ENCODE data around the gene IMMP2L.

DNA sequence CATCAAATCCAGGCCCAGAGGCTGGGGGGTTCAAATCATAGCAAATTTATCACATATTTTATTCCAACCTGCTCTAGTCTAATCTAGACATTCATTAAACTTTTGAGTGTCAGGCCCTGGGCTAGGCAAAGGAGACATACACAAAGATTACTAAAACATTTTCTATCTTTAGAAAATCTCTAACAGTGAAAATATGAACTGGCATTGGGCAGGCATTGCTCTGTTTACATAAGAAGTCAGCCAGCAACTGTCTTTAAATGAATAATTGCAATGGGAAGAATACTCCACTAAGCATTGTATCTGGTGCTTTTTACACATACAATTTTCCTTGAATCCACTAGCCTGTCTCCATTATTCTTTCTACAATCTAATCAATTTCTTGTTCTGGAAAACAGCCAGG is 693.8 kb downstream of the IMMP2L start:
- TF ChIP-seq, protein P1, sequence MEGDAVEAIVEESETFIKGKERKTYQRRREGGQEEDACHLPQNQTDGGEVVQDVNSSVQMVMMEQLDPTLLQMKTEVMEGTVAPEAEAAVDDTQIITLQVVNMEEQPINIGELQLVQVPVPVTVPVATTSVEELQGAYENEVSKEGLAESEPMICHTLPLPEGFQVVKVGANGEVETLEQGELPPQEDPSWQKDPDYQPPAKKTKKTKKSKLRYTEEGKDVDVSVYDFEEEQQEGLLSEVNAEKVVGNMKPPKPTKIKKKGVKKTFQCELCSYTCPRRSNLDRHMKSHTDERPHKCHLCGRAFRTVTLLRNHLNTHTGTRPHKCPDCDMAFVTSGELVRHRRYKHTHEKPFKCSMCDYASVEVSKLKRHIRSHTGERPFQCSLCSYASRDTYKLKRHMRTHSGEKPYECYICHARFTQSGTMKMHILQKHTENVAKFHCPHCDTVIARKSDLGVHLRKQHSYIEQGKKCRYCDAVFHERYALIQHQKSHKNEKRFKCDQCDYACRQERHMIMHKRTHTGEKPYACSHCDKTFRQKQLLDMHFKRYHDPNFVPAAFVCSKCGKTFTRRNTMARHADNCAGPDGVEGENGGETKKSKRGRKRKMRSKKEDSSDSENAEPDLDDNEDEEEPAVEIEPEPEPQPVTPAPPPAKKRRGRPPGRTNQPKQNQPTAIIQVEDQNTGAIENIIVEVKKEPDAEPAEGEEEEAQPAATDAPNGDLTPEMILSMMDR (IDR thresholded peaks at IDR 0.05) = no peak
- TF ChIP-seq POLR2A (IDR thresholded peaks at IDR 0.05) = no peak

Measured in thyroid gland (tissue), 4 donors.